Astrocyte of the cerebellum (primary cell): ENCODE measurements around the gene TRIM54.

ENCODE experiments used
- DNase-seq: peaks from one replicate; pipeline ENCODE4 v3.0.0-alpha.2; 2011; ENCODE audit warnings: low read depth
- H3K4me3 ChIP-seq: 2 replicates; pipeline ENCODE4 v1.5.1; 2011; ENCODE audit warnings: mild to moderate bottlenecking, low read depth, low read length, moderate library complexity
- CTCF ChIP-seq: IDR thresholded peaks from 2 replicates; pipeline ENCODE4 v1.5.1; 2012; ENCODE audit warnings: low read length, low read depth, moderate library complexity, mild to moderate bottlenecking; ENCODE audit errors: missing control alignments
- in situ Hi-C: cut with HindIII; loops from 2 replicates; pipeline ENCODE4 v1.10.0; 2017; ENCODE audit warnings: low sequenced_read_pairs

Gene TRIM54

GRCh38 chr2:27247893-27248292 lies 34.3 kb upstream of the TRIM54 start:
- in situ Hi-C loops, result loop anchor here (5.0 kb wide), 1 partner anchor 136 kb away; no protein-coding TSS in a partner anchor
- H3K4me3 ChIP-seq, result no peak overlapping the region
- DNase-seq, result no peak
- TF ChIP-seq CTCF, result no peak

- in situ Hi-C loops, result loop anchor here (5.0 kb wide), 1 partner anchor 137 kb away; no protein-coding TSS in a partner anchor
- DNase-seq, result no peak
These were observed 32.9 kb upstream of the TRIM54 start for GRCh38 chr2:27249159-27249890.

GRCh38 chr2:27249891-27250651 lies 32.2 kb upstream of the TRIM54 start:
- in situ Hi-C loops, result loop anchor here (5.0 kb wide), 1 partner anchor 138 kb away; no protein-coding TSS in a partner anchor
- no peak for DNase-seq
- no peak overlapping the region for H3K4me3 ChIP-seq
- TF ChIP-seq CTCF, result peak; percentile 64

More at GRCh38 chr2:27249159-27249890, 32.9 kb upstream of the TRIM54 start:
- no peak overlapping the region for H3K4me3 ChIP-seq
- TF ChIP-seq CTCF, result no peak

- no peak for DNase-seq
- no peak for TF ChIP-seq CTCF
- in situ Hi-C loops, result no loop called here
- H3K4me3 ChIP-seq, result no peak overlapping the region
These were observed 31.4 kb upstream of the TRIM54 start for GRCh38 chr2:27250652-27251379.

GRCh38 chr2:27251766-27252165 lies 30.5 kb upstream of the TRIM54 start:
- no peak for TF ChIP-seq CTCF
- H3K4me3 ChIP-seq, result no peak overlapping the region
- in situ Hi-C loops, result no loop called here
- DNase-seq, result no peak

GRCh38 chr2:27255187-27255586 lies 27.0 kb upstream of the TRIM54 start:
- in situ Hi-C loops, result no loop called here
- TF ChIP-seq CTCF, result no peak

More at GRCh38 chr2:27255187-27255586, 27.0 kb upstream of the TRIM54 start:
- no peak overlapping the region for H3K4me3 ChIP-seq
- DNase-seq, result no peak
